Measurements from ENCODE around the gene PPM1E.
"Not testable (repeated sequence)": the region's sequence is repeated elsewhere in the genome, so short reads cannot be mapped to it uniquely, and the experiment has no call there.

PPM1E gene

DNA sequence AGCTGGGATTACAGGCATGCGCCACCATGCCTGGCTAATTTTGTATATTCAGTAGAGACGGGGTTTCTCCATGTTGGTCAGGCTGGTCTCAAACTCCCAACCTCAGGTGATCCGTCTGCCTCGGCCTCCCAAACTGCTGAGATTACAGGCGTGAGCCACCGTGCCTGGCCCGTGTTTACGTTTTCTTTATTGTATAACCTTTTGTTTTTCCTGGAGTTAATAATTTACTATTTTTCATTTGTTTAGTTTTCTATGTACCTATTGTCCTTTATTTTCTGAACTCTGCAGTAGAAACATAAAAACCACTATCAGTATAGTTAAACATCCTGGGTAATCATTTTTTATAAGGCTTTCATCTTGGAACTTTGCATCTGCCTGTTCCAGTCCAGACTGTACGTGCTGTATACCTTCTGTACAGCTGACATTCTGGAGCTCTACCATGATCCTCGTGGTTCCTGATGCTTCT is 73.6 kb downstream of the PPM1E start:
- Histone ChIP-seq H3K27ac (no peak overlapping the region), H3K27me3 (ENCODE audit: insufficient read depth, low read depth, severe bottlenecking) (no peaks in the 10 kb centered on the region), H3K4me3 (ENCODE audit: low read depth, low read length) (no peak overlapping the region), H3K36me3 (peaks cover 2% of the 10 kb centered on the region; the same call in 1 of the 2 replicates), H3K9me3 (ENCODE audit: severe bottlenecking) (no peaks in the 10 kb centered on the region)
- DNase-seq: no peak
- TF ChIP-seq, protein P1, sequence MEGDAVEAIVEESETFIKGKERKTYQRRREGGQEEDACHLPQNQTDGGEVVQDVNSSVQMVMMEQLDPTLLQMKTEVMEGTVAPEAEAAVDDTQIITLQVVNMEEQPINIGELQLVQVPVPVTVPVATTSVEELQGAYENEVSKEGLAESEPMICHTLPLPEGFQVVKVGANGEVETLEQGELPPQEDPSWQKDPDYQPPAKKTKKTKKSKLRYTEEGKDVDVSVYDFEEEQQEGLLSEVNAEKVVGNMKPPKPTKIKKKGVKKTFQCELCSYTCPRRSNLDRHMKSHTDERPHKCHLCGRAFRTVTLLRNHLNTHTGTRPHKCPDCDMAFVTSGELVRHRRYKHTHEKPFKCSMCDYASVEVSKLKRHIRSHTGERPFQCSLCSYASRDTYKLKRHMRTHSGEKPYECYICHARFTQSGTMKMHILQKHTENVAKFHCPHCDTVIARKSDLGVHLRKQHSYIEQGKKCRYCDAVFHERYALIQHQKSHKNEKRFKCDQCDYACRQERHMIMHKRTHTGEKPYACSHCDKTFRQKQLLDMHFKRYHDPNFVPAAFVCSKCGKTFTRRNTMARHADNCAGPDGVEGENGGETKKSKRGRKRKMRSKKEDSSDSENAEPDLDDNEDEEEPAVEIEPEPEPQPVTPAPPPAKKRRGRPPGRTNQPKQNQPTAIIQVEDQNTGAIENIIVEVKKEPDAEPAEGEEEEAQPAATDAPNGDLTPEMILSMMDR (IDR thresholded peaks at IDR 0.05; ENCODE audit: low read depth, low read length): no peak

DNA sequence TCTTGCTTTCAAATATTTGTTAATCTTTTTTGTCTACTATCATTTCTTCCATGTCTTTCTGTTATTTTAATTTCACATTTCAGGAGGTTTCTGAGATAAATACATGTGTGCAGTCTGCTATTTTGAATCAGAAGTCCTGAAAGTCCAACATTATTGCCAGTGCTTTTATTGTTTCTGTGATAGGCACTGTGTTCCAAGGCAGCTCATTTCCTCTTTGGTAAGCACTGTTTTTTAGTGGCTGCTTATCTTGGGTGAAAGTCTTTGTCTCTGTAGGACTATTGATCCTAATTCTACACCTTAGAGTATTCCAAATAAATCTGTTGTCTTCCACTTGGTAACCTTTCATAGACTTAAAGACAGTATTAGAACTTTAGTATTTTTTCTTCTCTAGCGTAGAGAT is 76.1 kb downstream of the PPM1E start:
- H3K27me3 ChIP-seq (ENCODE audit: insufficient read depth, low read depth, severe bottlenecking): no peaks in the 10 kb centered on the region

DNA sequence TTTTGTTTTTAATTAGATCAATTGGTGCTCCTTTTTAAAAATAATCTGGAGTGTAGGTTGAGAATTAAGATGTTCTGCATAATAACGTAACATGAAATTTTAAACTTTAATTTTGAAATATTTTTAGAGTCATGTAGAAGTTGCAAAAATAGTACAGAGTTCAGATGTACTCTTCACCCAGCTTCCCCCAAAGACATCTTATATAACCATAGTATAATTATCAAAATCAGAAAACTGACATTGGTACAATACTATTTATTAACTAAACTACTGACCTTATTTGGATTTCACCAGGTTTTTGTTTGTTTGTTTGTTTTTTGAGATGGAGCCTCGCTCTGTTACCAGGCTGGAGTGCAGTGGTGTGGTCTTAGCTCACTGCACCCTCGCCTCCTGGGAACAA is 76.9 kb downstream of the PPM1E start:
- H3K4me3 ChIP-seq (ENCODE audit: low read depth, low read length): no peak overlapping the region
- DNase-seq: no peak
- H3K9me3 ChIP-seq (ENCODE audit: severe bottlenecking): no peaks in the 10 kb centered on the region
- no peak overlapping the region for H3K27ac ChIP-seq
- H3K27me3 ChIP-seq (ENCODE audit: insufficient read depth, low read depth, severe bottlenecking): no peaks in the 10 kb centered on the region
- H3K36me3 ChIP-seq: peaks cover 2% of the 10 kb centered on the region; the same call in 1 of the 2 replicates
- TF ChIP-seq, protein P1 (IDR thresholded peaks at IDR 0.05; ENCODE audit: low read depth, low read length): no peak

More for the DNA sequence above, 76.1 kb downstream of the PPM1E start:
- Histone ChIP-seq H3K27ac (no peak overlapping the region), H3K36me3 (peaks cover 2% of the 10 kb centered on the region; the same call in 1 of the 2 replicates), H3K9me3 (ENCODE audit: severe bottlenecking) (no peaks in the 10 kb centered on the region), H3K4me3 (ENCODE audit: low read depth, low read length) (no peak overlapping the region)
- TF ChIP-seq, protein P1 (IDR thresholded peaks at IDR 0.05; ENCODE audit: low read depth, low read length): no peak
- DNase-seq: no peak

DNA sequence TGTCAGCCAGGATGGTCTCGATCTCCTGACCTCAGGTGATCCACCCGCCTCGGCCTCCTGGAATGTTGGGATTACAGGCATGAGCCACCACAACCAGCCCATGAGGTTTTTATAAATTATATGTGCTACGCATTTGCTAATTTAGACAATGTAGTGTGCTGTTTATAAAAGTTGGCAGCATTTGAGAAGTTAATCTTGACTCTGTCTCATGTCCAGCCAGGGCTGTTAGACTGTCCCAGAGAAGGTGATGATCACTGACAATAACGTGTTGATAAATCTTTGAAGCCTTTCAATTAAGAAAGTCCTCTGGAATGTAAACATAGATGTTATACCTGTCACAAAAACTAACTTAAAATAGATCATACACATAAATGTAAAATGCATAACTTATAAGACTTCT is 82.0 kb downstream of the PPM1E start:
- Histone ChIP-seq H3K4me3 (ENCODE audit: low read depth, low read length) (no peak overlapping the region), H3K9me3 (ENCODE audit: severe bottlenecking) (no peaks in the 10 kb centered on the region), H3K27ac (no peak overlapping the region), H3K36me3 (no peaks in the 10 kb centered on the region), H3K27me3 (ENCODE audit: insufficient read depth, low read depth, severe bottlenecking) (no peaks in the 10 kb centered on the region)
- no peak for DNase-seq
- TF ChIP-seq, protein P1 (IDR thresholded peaks at IDR 0.05; ENCODE audit: low read depth, low read length): no peak

DNA sequence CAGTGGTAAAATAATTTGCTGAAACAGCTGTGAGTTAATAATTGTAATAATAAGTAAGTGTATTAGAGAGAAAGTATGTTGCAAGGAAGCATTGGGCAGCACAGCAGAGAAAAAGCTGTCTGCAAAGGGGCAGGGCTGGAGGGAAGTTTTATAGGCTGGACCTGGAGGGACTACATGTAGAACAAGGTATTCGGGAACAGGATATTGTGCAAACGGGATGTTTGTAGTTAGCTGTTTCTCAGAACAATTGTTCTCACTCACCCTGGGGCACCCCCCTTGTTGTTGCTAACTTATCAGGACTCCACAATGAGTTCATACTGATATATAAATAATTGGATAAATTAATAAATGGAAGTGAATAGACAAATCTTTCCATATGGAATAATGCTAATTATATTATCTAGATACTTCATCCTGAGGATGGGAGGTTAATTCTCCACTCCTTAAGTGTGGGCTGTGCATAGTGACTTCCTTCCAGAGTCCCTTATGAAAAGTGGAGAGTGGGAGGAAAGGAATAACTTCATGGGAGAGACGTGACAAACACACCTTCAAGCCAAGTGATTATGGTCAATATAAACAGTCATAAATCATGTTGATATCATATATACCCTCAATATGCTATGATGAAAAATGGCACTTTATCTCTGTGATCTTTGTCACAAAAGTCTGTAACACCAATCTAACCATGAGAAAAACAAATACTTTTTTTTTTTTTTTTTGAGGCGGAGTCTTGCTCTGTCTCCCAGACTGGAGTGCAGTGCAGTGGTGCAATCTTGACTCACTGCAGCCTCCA is 85.4 kb downstream of the PPM1E start:
- DNase-seq: no peak
- no peak overlapping the region for H3K27ac ChIP-seq
- no peaks in the 10 kb centered on the region; the same call in 1 of the 2 replicates for H3K36me3 ChIP-seq
- H3K9me3 ChIP-seq (ENCODE audit: severe bottlenecking): no peaks in the 10 kb centered on the region
- H3K4me3 ChIP-seq (ENCODE audit: low read depth, low read length): no peak overlapping the region
- no peaks in the 10 kb centered on the region for H3K27me3 ChIP-seq (ENCODE audit: insufficient read depth, low read depth, severe bottlenecking)
- TF ChIP-seq, protein P1 (IDR thresholded peaks at IDR 0.05; ENCODE audit: low read depth, low read length): no peak

DNA sequence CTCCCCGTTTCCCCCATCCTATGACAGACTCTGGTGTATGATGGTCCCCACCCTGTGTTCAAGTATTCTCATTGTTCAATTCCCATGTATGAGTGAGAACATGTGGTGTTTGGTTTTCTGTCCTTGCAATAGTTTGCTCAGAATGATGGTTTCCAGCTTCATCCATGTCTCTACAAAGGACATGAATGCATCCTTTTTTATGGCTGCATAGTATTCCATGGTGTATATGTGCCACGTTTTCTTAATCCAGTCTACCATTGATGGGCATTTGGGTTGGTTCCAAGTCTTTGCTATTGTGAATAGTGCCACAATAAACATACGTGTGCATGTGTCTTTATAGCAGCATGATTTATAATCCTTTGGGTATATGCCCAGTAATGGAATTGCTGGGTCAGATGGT is 90.8 kb downstream of the PPM1E start:
- not testable (repeated sequence) for H3K27ac ChIP-seq; DNase-seq; H3K4me3 ChIP-seq (ENCODE audit: low read depth, low read length); H3K36me3 ChIP-seq; H3K27me3 ChIP-seq (ENCODE audit: insufficient read depth, low read depth, severe bottlenecking); H3K9me3 ChIP-seq (ENCODE audit: severe bottlenecking)

DNA sequence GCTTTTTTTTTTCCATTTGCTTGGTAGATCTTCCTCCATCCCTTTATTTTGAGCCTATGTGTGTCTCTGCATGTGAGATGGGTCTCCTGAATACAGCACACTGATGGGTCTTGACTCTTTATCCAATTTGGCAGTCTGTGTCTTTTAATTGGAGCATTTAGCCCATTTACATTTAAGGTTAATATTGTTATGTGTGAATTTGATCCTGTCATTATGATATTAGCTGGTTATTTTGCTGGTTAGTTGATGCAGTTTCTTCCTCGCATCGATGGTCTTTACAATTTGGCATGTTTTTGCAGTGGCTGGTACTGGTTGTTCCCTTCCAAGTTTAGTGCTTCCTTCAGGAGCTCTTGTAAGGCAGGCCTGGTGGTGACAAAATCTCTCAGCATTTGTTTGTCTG is 94.5 kb downstream of the PPM1E start:
- H3K4me3 ChIP-seq (ENCODE audit: low read depth, low read length); DNase-seq; H3K27me3 ChIP-seq (ENCODE audit: insufficient read depth, low read depth, severe bottlenecking); H3K27ac ChIP-seq; H3K36me3 ChIP-seq: not testable (repeated sequence)
- H3K9me3 ChIP-seq (ENCODE audit: severe bottlenecking): peaks cover 16% of the 10 kb centered on the region
